ENCODE results near the gene CLNS1A.
"Not testable (repeated sequence)": the region's sequence is repeated elsewhere in the genome, so short reads cannot be mapped to it uniquely, and the experiment has no call there.

Gene CLNS1A

GRCh38 chr11:77617892-77618291, 19.7 kb downstream of the CLNS1A start:
- no peak for DNase-seq (ENCODE audit: low spot score)

GRCh38 chr11:77611921-77612320, 25.7 kb downstream of the CLNS1A start:
- DNase-seq (ENCODE audit: low spot score) = no peak

GRCh38 chr11:77609234-77609633, 28.4 kb downstream of the CLNS1A start:
- no peak for DNase-seq (ENCODE audit: low spot score)

DNA sequence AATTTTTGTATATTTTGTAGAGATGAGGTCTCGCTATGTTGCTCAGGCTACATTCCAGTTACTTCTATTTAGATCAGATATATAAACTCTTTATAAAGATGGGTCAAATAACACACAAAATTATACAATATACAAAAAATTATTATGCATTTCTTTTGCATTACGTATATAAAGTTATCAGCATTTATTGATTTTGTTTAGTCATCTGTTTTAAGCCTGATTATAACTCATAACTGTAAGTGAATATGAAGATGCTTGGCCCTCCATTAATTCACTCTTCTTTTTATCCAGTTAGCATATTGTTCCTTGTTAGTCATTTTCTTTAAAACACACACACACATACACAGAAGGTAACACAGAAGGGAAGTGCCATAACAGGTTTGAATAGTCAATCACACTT, 33.3 kb downstream of the CLNS1A start:
- DNase-seq (ENCODE audit: low spot score) = no peak

DNA sequence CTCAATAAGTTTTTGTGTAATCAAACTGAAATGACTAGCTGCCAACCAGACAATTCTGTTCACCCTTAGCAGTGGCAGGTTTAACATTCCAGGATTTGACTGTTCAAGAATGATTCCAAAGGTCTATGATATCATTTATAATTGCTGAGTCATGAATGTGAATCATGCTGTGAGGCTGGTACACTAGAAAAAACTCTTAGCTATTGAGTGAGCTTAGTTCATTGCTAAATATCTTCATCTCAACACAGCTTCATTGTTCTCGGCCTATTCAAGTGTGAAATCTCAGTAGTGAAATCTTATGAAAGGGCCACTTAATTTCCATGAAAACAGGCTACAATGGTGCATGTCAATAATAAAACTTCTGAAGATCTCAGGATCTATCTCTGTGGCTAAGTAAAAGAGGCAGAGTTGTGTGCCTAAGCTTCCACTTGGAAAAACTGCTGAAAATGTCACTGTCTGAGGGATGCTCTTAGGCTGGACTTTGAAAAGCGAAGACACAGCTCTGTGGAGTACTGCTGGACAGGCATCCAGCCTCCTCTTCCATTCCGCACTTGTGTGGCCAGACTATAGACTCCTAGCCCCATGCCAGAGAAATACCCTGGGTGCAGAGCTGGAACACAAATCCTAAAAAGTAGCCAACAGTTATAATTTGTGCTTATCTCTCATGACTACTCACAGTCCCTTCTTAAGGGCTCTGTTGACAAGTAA, 35.1 kb downstream of the CLNS1A start:
- peak; percentile 31 for DNase-seq (ENCODE audit: low spot score)

GRCh38 chr11:77598195-77598594, 39.4 kb downstream of the CLNS1A start:
- no peak for DNase-seq (ENCODE audit: low spot score)

GRCh38 chr11:77596626-77597025, 41.0 kb downstream of the CLNS1A start:
- DNase-seq (ENCODE audit: low spot score) = no peak

- DNase-seq (ENCODE audit: low spot score) = no peak
These were observed 43.7 kb downstream of the CLNS1A start for GRCh38 chr11:77593883-77594282.

GRCh38 chr11:77592727-77593126, 44.9 kb downstream of the CLNS1A start:
- DNase-seq (ENCODE audit: low spot score) = no peak

- no peak for DNase-seq (ENCODE audit: low spot score)
These were observed 47.3 kb downstream of the CLNS1A start for GRCh38 chr11:77590194-77590782.

- DNase-seq (ENCODE audit: low spot score) = peak; percentile 52
These were observed 47.9 kb downstream of the CLNS1A start, which contains the start of gene AQP11 for GRCh38 chr11:77589521-77590193. TSS of gene AQP11 (plus strand) at chr11:77589953. CDS start at chr11:77589993, 40 bp downstream.

DNA sequence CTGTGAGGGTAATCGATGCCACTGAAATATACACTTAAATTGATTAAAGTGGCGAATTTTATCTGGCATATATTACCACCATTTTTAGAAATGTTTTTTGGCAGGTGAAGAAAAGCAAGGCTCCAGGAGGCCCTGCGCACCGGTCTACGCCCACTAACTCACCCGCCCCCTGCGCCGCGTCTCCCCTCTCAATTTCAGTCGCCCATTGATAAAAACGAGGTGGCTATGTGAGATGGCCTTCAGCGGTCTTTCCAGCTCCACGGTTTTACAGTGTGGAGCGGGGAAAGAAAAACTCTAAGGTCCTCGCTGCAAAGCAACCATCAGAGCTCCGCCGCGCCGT, 48.4 kb downstream of the CLNS1A start:
- no peak for DNase-seq (ENCODE audit: low spot score)

DNA sequence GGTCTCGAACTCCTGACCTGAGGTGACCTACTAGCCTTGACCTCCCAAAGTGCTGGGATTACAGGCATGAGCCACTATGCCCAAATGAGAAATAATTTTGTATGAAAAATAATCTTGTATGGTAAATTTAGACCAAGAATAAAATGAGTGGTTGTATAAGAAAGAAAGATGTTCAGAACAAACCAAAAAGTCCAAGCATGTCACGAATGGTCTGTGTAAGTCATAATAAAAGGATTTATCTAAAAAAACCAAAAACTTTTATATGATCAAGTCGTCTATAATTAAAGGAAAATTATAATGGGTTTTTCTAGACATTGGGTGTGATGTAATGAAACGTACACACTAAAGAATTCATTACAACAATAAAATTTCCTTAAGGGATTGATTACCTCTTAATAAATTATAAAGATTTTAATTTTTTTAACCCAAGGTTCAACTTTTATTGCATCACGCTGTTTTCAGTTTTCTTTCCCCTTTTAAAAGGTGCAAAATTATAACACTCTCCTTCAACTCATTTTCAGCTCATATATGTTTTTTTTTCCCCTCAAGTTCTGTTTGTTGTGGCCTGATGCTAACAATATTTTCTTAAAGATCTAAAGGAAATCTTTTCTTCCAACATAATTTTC, 56.8 kb downstream of the CLNS1A start:
- DNase-seq (ENCODE audit: low spot score) = no peak

GRCh38 chr11:77575428-77575827, 62.2 kb downstream of the CLNS1A start:
- not testable (repeated sequence) for DNase-seq (ENCODE audit: low spot score)

- not testable (repeated sequence) for DNase-seq (ENCODE audit: low spot score)
These were observed 66.7 kb downstream of the CLNS1A start for GRCh38 chr11:77570896-77571295.

GRCh38 chr11:77569676-77570070, 67.9 kb downstream of the CLNS1A start:
- DNase-seq (ENCODE audit: low spot score) = no peak

DNA sequence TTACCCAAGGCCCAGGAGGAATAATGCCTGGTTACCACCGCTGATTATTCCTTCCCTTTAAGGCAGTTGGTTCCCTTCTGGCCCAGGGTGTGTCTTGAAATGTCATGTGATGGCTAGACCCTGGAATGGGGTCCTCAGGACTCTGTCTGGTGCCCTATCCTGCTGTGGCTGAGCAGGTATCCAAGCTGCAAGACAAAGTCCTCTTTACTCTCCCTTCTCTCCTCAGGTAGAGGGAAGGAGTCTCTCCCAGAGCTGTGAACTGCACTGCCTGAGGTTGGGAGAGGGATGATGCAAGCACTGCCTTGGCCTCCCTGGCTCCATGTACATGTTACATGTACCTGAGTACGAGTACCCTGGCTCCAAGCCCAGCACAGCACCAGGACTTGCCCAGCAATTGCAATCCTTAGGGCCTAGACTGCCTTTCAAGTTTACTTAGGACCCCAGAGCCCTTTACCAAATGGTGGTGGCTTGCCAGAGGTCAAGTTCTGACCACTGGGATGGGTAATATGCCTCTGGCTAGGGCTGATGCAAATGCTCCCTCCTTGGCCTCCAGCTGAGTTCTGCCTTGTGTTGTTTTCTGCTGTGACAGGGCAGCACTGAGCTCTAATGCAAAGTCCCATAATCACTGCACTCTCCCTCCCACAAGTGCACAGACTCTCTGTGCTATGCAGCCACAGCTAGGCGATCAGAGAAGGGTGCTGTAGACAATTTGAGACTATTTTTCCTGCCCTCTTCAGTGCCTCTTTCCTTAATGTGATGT, 68.5 kb downstream of the CLNS1A start:
- no peak for DNase-seq (ENCODE audit: low spot score)

GRCh38 chr11:77568306-77568705, 69.3 kb downstream of the CLNS1A start:
- DNase-seq (ENCODE audit: low spot score) = no peak

Measured in hematopoietic multipotent progenitor cell treated with erythropoietin and hydrocortisone succinate and interleukin-3 and kit ligand, for 15 days (in vitro differentiated cells).